ENCODE data around the gene CRELD2. TPM values are rescaled to one million over a fixed set of nuclear protein-coding genes. Genes with fewer than 3 reads are reported as not detected.

The CRELD2 gene
- total RNA-seq, 2 experiments from 2014 or later = 15.2 to 16.4 TPM

GRCh38 chr22:49915610-49916009, 2.8 kb upstream of the CRELD2 start:
- H3K27me3 Mint-ChIP-seq = no peaks in the 10 kb centered on the region
- peaks cover 3% of the 10 kb centered on the region for H3K36me3 Mint-ChIP-seq (ENCODE audit: low read depth)
- H3K4me1 Mint-ChIP-seq = peaks cover 18% of the 10 kb centered on the region
- H3K4me3 Mint-ChIP-seq = no peak overlapping the region
- no peak overlapping the region for H3K27ac Mint-ChIP-seq
- DNase-seq = no peak
- ChIA-PET POLR2A (no interaction called here), CTCF (interaction anchor here (1.1 to 4.1 kb wide), 2 partner anchors 16 to 148 kb away, joined by 3 to 11 read pairs; no protein-coding TSS in a partner anchor)
- H3K9me3 Mint-ChIP-seq (ENCODE audit: low read depth) = no peaks in the 10 kb centered on the region
- ATAC-seq = no peak
- intact Hi-C loops (cut with DNase I, micrococcal nuclease) = loop anchor here in 1 of 2 experiments (5.0 kb wide), 1 partner anchor 148 kb away; no protein-coding TSS in a partner anchor

GRCh38 chr22:49916831-49917230, 1.6 kb upstream of the CRELD2 start:
- POLR2A ChIA-PET = interaction anchor here (0.6 to 2.1 kb wide), 2 partner anchors 45 to 85 kb away, joined by 4 to 6 read pairs; no protein-coding TSS in a partner anchor
- peak overlapping the region; percentile 37 for H3K27ac Mint-ChIP-seq

GRCh38 chr22:49918911-49919881, 762 bp downstream of the CRELD2 start:
- no peaks in the 10 kb centered on the region for H3K9me3 Mint-ChIP-seq (ENCODE audit: low read depth)
- DNase-seq (no peak), ATAC-seq (no peak)
- peak overlapping the region; percentile 65 for H3K4me3 Mint-ChIP-seq
- peaks cover 3% of the 10 kb centered on the region for H3K36me3 Mint-ChIP-seq (ENCODE audit: low read depth)
- H3K4me1 Mint-ChIP-seq = peaks cover 18% of the 10 kb centered on the region
- no peak overlapping the region for H3K27ac Mint-ChIP-seq
- intact Hi-C loops (cut with DNase I, micrococcal nuclease) = loop anchor here (1.0 to 5.0 kb wide), 12 partner anchors 17 to 325 kb away; partner anchors contain the start of genes BRD1 (in 2 of the 2), ZBED4 (in 2 of the 2) and PIM3 (in 1 of the 2)
- ChIA-PET CTCF (interaction anchor here (2.0 kb wide), 1 partner anchor 111 kb away, joined by 8 read pairs; no protein-coding TSS in a partner anchor), POLR2A (interaction anchor here (2.1 kb wide), 1 partner anchor 43 kb away, joined by 6 read pairs; no protein-coding TSS in a partner anchor)
- no peaks in the 10 kb centered on the region for H3K27me3 Mint-ChIP-seq

More at GRCh38 chr22:49916831-49917230, 1.6 kb upstream of the CRELD2 start:
- Mint-ChIP-seq H3K9me3 (ENCODE audit: low read depth) (no peaks in the 10 kb centered on the region), H3K4me1 (peaks cover 18% of the 10 kb centered on the region), H3K36me3 (ENCODE audit: low read depth) (peaks cover 5% of the 10 kb centered on the region), H3K4me3 (peak overlapping the region; percentile 79), H3K27me3 (no peaks in the 10 kb centered on the region)
- CTCF ChIA-PET = interaction anchor here (0.6 to 4.1 kb wide), 4 partner anchors 66 to 270 kb away, joined by 3 to 11 read pairs (median 5); no protein-coding TSS in a partner anchor
- intact Hi-C loops (cut with DNase I, micrococcal nuclease) = loop anchor here in 1 of 2 experiments (5.0 kb wide), 1 partner anchor 150 kb away; no protein-coding TSS in a partner anchor
- DNase-seq = no peak
- ATAC-seq = no peak

GRCh38 chr22:49920859-49921258, 2.4 kb downstream of the CRELD2 start:
- no peak overlapping the region for H3K27ac Mint-ChIP-seq
- intact Hi-C loops (cut with DNase I, micrococcal nuclease) = no loop called here
- POLR2A ChIA-PET = no interaction called here

GRCh38 chr22:49921508-49922278, 3.3 kb downstream of the CRELD2 start:
- Mint-ChIP-seq H3K27me3 (no peaks in the 10 kb centered on the region), H3K36me3 (ENCODE audit: low read depth) (peaks cover 11% of the 10 kb centered on the region), H3K4me3 (no peak overlapping the region), H3K27ac (no peak overlapping the region), H3K4me1 (peaks cover 32% of the 10 kb centered on the region), H3K9me3 (ENCODE audit: low read depth) (no peaks in the 10 kb centered on the region)
- DNase-seq (no peak), ATAC-seq (no peak)
- intact Hi-C loops (cut with DNase I, micrococcal nuclease) = no loop called here
- POLR2A ChIA-PET = interaction anchor here (0.5 kb wide), 1 partner anchor 234 kb away, joined by 5 read pairs; no protein-coding TSS in a partner anchor
- CTCF ChIA-PET = no interaction called here

More at GRCh38 chr22:49920859-49921258, 2.4 kb downstream of the CRELD2 start:
- DNase-seq = no peak
- Mint-ChIP-seq H3K9me3 (ENCODE audit: low read depth) (no peaks in the 10 kb centered on the region), H3K36me3 (ENCODE audit: low read depth) (peaks cover 11% of the 10 kb centered on the region), H3K4me3 (peak overlapping the region; percentile 20), H3K27me3 (no peaks in the 10 kb centered on the region), H3K4me1 (peaks cover 27% of the 10 kb centered on the region)
- CTCF ChIA-PET = interaction anchor here (1.0 to 2.0 kb wide), 2 partner anchors 73 to 109 kb away, joined by 3 to 8 read pairs; no protein-coding TSS in a partner anchor
- no peak for ATAC-seq

- Mint-ChIP-seq H3K9me3 (ENCODE audit: low read depth) (no peaks in the 10 kb centered on the region), H3K27me3 (no peaks in the 10 kb centered on the region), H3K27ac (no peak overlapping the region), H3K4me1 (peaks cover 29% of the 10 kb centered on the region), H3K36me3 (ENCODE audit: low read depth) (peaks cover 11% of the 10 kb centered on the region), H3K4me3 (no peak overlapping the region)
- intact Hi-C loops (cut with DNase I, micrococcal nuclease) = no loop called here
- no peak for ATAC-seq
- ChIA-PET CTCF (no interaction called here), POLR2A (no interaction called here)
- DNase-seq = no peak
These were observed 4.0 kb downstream of the CRELD2 start for GRCh38 chr22:49922484-49922883.

- DNase-seq = no peak
- intact Hi-C loops (cut with DNase I, micrococcal nuclease) = no loop called here
- CTCF ChIA-PET = interaction anchor here (1.1 kb wide), 1 partner anchor 107 kb away, joined by 3 read pairs; no protein-coding TSS in a partner anchor
- ATAC-seq = no peak
- H3K27ac Mint-ChIP-seq = no peak overlapping the region
- POLR2A ChIA-PET = no interaction called here
- peaks cover 11% of the 10 kb centered on the region for H3K36me3 Mint-ChIP-seq (ENCODE audit: low read depth)
- no peaks in the 10 kb centered on the region for H3K9me3 Mint-ChIP-seq (ENCODE audit: low read depth)
- no peak overlapping the region for H3K4me3 Mint-ChIP-seq
- H3K4me1 Mint-ChIP-seq = peaks cover 29% of the 10 kb centered on the region
- no peaks in the 10 kb centered on the region for H3K27me3 Mint-ChIP-seq
These were observed 4.5 kb downstream of the CRELD2 start for GRCh38 chr22:49922926-49923325.

- H3K9me3 Mint-ChIP-seq (ENCODE audit: low read depth) = no peaks in the 10 kb centered on the region
- CTCF ChIA-PET = interaction anchor here (1.1 kb wide), 1 partner anchor 107 kb away, joined by 3 read pairs; no protein-coding TSS in a partner anchor
- peaks cover 29% of the 10 kb centered on the region for H3K4me1 Mint-ChIP-seq
- H3K27ac Mint-ChIP-seq = peak overlapping the region; percentile 13
- no peaks in the 10 kb centered on the region for H3K27me3 Mint-ChIP-seq
- intact Hi-C loops (cut with DNase I, micrococcal nuclease) = no loop called here
- DNase-seq (peak; percentile 49), ATAC-seq (no peak)
- POLR2A ChIA-PET = no interaction called here
- H3K4me3 Mint-ChIP-seq = no peak overlapping the region
- peaks cover 11% of the 10 kb centered on the region for H3K36me3 Mint-ChIP-seq (ENCODE audit: low read depth)
These were observed 5.0 kb downstream of the CRELD2 start for GRCh38 chr22:49923445-49923844.

GRCh38 chr22:49924113-49924833, 5.8 kb downstream of the CRELD2 start:
- intact Hi-C loops (cut with DNase I, micrococcal nuclease) = no loop called here
- Mint-ChIP-seq H3K27me3 (no peaks in the 10 kb centered on the region), H3K4me1 (peaks cover 29% of the 10 kb centered on the region), H3K36me3 (ENCODE audit: low read depth) (peaks cover 11% of the 10 kb centered on the region), H3K4me3 (no peak overlapping the region), H3K27ac (peak overlapping the region; percentile 13), H3K9me3 (ENCODE audit: low read depth) (no peaks in the 10 kb centered on the region)
- ChIA-PET POLR2A (no interaction called here), CTCF (interaction anchor here (1.1 kb wide), 1 partner anchor 106 kb away, joined by 3 read pairs; no protein-coding TSS in a partner anchor)
- no peak for DNase-seq
- ATAC-seq = no peak

- peaks cover 26% of the 10 kb centered on the region for H3K4me1 Mint-ChIP-seq
- H3K27ac Mint-ChIP-seq = peak overlapping the region; percentile 90
- H3K36me3 Mint-ChIP-seq (ENCODE audit: low read depth) = peaks cover 11% of the 10 kb centered on the region
- POLR2A ChIA-PET = interaction anchor here (0.5 to 1.0 kb wide), 4 partner anchors 36 to 71 kb away, joined by 3 to 5 read pairs (median 3); no protein-coding TSS in a partner anchor
- no peaks in the 10 kb centered on the region for H3K27me3 Mint-ChIP-seq
- DNase-seq (peak; percentile 78), ATAC-seq (peak; percentile 70)
- intact Hi-C loops (cut with DNase I, micrococcal nuclease) = no loop called here
- CTCF ChIA-PET = interaction anchor here (1.2 kb wide), 1 partner anchor 105 kb away, joined by 12 read pairs; no protein-coding TSS in a partner anchor
- H3K4me3 Mint-ChIP-seq = peak overlapping the region; percentile 74
- H3K9me3 Mint-ChIP-seq (ENCODE audit: low read depth) = no peaks in the 10 kb centered on the region
These were observed 7.2 kb downstream of the CRELD2 start for GRCh38 chr22:49925525-49926128.

Data from activated CD4-positive, alpha-beta T cell treated with anti-CD3 and anti-CD28 coated beads for 36 hours (primary cell).